GM10248 (cell line): ENCODE results near the gene GOLPH3.

Experiments
- CTCF ChIA-PET: fragments of 300-600 bp; sonication (Branson Sonifier 250); formaldehyde crosslinking; extraction: SDS; loops from one replicate; lab custom pipeline; 2021; ENCODE audit warnings: antibody characterized with exemption; lab: Yijun Ruan, JAX
- POLR2A ChIA-PET: fragments of 350-650 bp; sonication (Branson Sonifier 250); formaldehyde crosslinking; extraction: SDS; loops from one replicate; lab custom pipeline; 2020; ENCODE audit warnings: antibody characterized with exemption; lab: Yijun Ruan, JAX
- DNase-seq: peaks from one replicate; pipeline ENCODE4 v3.0.0; 2012; ENCODE audit errors: extremely low spot score
- TF ChIP-seq, protein P1 (sequence below): IDR thresholded peaks from 2 replicates; pipeline ENCODE4 v1.5.1; 2012; ENCODE audit warnings: mild to moderate bottlenecking, low read depth; ENCODE audit errors: extremely low read depth, missing control alignments, control extremely low read depth

GOLPH3 gene

DNA sequence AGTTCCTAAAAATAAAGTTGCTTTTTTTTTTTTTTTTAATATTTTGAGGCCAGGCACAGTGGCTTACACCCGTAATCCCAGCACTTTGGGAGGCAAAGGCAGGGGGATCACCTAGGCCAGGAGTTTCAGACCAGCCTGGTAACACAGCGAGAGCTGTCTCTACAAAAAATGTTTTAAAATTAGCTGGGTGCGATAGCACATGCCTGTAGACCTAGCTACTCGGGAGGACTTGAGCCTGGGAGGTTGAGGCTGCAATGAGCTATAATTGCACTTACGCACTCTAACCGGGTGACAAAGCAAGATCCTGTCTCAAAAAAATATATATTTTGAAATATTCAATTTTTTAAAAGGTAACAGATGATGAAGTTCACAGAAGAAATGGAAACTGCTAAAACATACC, 22.9 kb downstream of the GOLPH3 start:
- no peak for DNase-seq
- POLR2A ChIA-PET, result no interaction called here
- TF ChIP-seq, protein P1, sequence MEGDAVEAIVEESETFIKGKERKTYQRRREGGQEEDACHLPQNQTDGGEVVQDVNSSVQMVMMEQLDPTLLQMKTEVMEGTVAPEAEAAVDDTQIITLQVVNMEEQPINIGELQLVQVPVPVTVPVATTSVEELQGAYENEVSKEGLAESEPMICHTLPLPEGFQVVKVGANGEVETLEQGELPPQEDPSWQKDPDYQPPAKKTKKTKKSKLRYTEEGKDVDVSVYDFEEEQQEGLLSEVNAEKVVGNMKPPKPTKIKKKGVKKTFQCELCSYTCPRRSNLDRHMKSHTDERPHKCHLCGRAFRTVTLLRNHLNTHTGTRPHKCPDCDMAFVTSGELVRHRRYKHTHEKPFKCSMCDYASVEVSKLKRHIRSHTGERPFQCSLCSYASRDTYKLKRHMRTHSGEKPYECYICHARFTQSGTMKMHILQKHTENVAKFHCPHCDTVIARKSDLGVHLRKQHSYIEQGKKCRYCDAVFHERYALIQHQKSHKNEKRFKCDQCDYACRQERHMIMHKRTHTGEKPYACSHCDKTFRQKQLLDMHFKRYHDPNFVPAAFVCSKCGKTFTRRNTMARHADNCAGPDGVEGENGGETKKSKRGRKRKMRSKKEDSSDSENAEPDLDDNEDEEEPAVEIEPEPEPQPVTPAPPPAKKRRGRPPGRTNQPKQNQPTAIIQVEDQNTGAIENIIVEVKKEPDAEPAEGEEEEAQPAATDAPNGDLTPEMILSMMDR, result no peak
- CTCF ChIA-PET, result interaction anchor here (0.7 to 1.9 kb wide), 3 partner anchors 13 to 18 kb away, joined by 3 to 6 read pairs (median 3); no protein-coding TSS in a partner anchor

DNA sequence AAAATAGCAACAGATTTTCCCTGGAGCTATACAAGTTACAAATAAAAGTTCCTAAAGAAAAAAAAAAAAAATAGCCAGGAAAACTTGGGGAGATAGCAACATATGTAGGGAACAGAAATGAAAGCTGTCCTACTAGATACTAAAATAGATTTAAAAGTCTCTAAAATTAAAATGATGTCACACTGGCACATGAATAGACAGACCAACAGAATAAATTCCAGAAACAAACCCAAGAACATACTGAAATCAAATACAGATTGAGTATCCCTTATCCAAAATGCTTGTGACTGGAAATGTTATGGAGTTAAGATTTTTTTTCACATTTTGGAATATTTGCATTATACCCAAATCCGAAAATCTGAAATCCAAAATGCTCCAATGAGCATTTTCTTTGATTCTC, 23.8 kb downstream of the GOLPH3 start:
- ChIA-PET CTCF (no interaction called here), POLR2A (no interaction called here)
- no peak for DNase-seq
- TF ChIP-seq, protein P1, result no peak

DNA sequence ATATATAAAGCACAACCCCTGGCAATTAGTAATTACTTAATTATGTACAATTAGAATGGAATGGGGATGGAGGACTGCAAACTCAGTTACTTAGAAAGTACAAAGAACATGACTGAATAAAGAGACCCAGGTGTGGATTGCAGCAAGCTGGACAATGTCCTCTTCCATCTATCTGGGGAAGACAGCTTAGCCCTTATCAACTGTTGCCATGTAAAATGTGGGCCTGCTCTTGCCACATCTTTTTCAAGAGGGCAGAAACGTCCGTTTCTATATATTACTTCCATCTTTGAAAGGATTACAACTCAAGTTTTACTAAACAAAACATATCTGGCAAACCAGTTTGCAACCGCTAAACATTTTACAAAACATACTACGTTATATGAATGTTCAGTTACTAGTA, 26.2 kb downstream of the GOLPH3 start:
- CTCF ChIA-PET, result interaction anchor here (1.0 kb wide), 1 partner anchor 26 kb away, joined by 3 read pairs; the partner anchor contains the start of gene GOLPH3
- no peak for DNase-seq
- POLR2A ChIA-PET, result no interaction called here
- TF ChIP-seq, protein P1, result no peak

DNA sequence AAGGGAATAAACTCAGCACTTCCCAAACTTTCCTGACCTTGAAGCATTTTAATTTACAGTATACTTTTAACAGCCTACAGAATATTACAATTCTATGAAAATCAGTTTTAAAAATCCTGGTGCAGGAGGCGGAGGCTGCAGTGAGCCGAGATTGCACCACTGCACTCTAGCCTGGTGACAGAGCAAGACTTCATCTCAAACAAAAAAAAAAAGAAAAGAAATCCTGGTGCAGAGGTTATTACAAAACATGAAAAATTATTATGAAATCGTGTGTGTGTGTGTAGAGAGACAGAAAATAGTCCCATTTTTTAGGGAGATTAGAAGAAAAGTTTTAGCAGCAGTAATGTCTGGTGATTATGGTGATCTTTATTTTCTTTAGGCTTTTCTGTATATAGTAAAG, 26.9 kb downstream of the GOLPH3 start:
- ChIA-PET CTCF (no interaction called here), POLR2A (no interaction called here)
- no peak for DNase-seq
- TF ChIP-seq, protein P1, result no peak

DNA sequence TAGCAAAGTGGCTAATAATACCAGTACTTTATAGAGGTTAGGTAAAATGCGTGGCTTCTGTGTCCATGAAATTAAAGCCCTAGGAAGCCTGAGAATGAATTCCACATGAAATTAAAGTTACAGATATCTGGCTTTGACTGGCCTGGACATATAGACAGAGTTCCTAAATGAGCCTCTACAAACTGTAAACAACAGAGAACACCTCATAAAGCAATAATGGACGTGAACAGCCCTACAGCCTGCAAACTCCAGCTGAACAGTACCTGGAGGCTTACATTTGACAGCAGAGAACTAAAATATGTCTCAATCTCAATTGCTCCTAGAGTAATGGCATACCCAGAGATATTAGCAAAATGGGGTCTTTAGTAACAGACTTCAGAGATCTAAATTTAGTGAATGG, 28.7 kb downstream of the GOLPH3 start:
- no peak for DNase-seq
- CTCF ChIA-PET, result interaction anchor here (1.1 to 1.4 kb wide), 4 partner anchors 10 to 444 kb away, joined by 3 to 6 read pairs (median 3); no protein-coding TSS in a partner anchor
- TF ChIP-seq, protein P1, result no peak
- POLR2A ChIA-PET, result no interaction called here

DNA sequence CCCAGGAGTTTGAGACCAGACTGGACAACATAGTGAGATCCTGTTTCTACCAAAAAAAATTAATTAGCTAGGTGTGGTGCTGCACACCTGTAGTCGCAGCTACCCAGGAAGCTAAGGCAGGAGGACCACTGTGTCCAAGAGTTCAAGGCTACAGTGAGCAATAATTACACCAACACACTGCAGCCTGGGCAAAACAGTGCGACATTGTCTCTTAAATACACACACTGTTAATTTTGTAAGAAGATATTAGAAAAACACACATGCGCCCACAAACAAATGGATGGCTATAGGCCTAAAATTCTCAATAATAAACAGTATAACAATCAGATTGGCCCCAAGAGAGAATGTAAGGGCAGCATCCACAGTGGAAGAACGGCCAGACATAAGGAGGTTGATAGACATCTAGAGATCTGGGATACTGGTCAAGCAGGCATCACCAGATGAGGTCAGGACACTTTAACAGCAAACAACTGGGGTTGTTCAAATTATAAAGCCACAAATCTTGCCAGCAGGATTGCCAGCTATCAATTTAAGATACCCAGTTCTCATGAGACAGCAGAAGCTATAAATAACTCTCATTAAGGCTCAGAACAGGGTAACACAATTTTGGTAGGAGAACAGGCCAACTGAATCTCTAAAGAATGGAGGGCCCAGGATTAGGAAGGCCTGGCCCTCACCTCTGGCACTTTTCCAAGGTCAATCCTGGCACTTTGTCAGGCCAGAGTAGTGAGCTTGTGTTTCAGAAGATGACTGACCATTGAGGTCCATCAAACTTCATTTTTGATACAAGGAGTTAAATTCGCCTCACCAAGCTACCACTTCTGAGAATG, 29.5 kb downstream of the GOLPH3 start:
- DNase-seq, result no peak
- ChIA-PET CTCF (interaction anchor here (0.6 to 1.4 kb wide), 3 partner anchors 9 to 185 kb away, joined by 3 to 6 read pairs (median 3); no protein-coding TSS in a partner anchor), POLR2A (no interaction called here)
- TF ChIP-seq, protein P1, result no peak
